Measurements from ENCODE around the gene CEP350.

The CEP350 gene

GRCh38 chr1:180156631-180157091 lies 202.1 kb downstream of the CEP350 start:
- no peak for DNase-seq (ENCODE audit: low spot score)

- DNase-seq (ENCODE audit: low spot score) = no peak
These were observed 202.5 kb downstream of the CEP350 start for GRCh38 chr1:180157108-180157507.

GRCh38 chr1:180157576-180158057 lies 203.0 kb downstream of the CEP350 start:
- DNase-seq (ENCODE audit: low spot score) = no peak

- DNase-seq (ENCODE audit: low spot score) = no peak
These were observed 203.8 kb downstream of the CEP350 start for GRCh38 chr1:180158149-180159147.

- no peak for DNase-seq (ENCODE audit: low spot score)
These were observed 205.7 kb downstream of the CEP350 start for GRCh38 chr1:180160357-180160756.

- no peak for DNase-seq (ENCODE audit: low spot score)
These were observed 208.4 kb downstream of the CEP350 start for GRCh38 chr1:180163041-180163440.
